NCI-H345 treated with DMSO at 0.1 percent for 48 hours (cell line): ENCODE results near the gene SPINK13.
A peak's percentile ranks its signal among the peaks of the same experiment; 100 is the strongest.

Experiments
- DNase-seq: peaks from one replicate; lab custom pipeline; 2025; ENCODE audit not compliant: unreplicated experiment; lab: John Stamatoyannopoulos, UW

Gene SPINK13

DNA sequence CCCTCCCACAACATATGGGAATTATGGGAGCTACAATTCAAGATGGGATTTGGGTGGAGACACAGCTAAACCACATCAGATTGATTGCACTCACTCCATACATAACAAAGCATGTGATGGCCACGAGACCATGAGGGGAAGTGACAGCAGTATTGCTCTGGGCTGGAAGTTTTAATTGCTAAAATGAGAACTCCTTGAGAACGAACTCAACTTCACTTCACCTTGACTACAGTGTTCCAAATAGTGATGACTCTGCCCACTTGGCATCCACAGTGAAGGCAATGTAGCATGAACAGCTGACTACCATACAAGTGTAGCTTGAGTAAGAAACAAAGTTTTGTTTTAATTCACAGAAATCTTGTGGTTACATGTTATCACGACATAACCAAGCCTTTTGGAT, 42.9 kb downstream of the SPINK13 start:
- no peak for DNase-seq

DNA sequence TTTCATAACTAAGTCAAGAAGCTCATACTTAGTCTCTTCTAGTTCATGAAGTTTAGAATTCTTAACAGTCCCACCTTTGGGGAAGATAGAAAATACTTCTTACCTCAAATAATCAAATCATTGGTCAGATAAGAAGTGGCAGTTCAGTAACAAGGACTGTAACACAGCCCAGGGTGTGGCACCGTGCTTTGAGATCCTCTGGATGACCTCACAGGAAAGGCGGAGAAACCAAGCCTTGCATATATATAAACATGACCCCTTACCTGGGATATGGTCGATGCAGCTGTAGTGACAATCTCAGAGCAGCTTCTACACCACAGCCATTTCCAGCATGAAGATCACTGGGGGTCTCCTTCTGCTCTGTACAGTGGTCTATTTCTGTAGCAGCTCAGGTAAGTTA, 43.6 kb downstream of the SPINK13 start, which contains the start of gene SPINK7:
Gene SPINK7 (plus strand): TSS at position 271 of the 400 bp plus-strand sequence. CDS start 61 bp downstream, at position 332.
- DNase-seq, result no peak

- no peak for DNase-seq
Measured at GRCh38 chr5:148314187-148314586, 45.6 kb downstream of the SPINK13 start.

GRCh38 chr5:148314731-148315130, 46.1 kb downstream of the SPINK13 start:
- DNase-seq, result no peak

DNA sequence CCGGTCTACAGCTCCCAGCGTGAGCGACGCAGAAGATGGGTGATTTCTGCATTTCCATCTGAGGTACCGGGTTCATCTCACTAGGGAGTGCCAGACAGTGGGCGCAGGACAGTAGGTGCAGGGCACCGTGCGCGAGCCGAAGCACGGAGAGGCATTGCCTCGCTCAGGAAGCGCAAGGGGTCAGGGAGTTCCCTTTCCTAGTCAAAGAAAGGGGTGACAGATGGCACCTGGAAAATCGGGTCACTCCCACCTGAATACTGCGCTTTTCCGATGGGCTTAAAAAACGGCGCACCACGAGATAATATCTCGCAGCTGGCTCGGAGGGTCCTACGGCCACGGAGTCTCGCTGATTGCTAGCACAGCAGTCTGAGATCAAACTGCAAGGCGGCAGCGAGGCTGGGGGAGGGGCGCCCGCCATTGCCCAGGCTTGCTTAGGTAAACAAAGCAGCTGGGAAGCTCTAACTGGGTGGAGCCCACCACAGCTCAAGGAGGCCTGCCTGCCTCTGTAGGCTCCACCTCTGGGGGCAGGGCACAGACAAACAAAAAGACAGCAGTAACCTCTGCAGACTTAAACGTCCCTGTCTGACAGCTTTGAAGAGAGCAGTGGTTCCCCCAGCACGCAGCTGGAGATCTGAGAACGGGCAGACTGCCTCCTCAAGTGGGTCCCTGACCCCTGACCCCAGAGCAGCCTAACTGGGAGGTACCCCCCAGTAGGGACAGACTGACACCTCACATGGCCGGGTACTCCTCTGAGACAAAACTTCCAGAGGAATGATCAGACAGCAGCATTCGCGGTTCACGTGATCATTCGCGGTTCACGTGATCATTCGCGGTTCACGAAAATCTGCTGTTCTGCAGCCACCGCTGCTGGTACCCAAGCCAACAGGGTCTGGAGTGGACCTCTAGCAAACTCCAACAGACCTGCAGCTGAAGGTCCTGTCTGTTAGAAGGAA, 51.7 kb downstream of the SPINK13 start:
- peak; percentile 44 for DNase-seq

DNA sequence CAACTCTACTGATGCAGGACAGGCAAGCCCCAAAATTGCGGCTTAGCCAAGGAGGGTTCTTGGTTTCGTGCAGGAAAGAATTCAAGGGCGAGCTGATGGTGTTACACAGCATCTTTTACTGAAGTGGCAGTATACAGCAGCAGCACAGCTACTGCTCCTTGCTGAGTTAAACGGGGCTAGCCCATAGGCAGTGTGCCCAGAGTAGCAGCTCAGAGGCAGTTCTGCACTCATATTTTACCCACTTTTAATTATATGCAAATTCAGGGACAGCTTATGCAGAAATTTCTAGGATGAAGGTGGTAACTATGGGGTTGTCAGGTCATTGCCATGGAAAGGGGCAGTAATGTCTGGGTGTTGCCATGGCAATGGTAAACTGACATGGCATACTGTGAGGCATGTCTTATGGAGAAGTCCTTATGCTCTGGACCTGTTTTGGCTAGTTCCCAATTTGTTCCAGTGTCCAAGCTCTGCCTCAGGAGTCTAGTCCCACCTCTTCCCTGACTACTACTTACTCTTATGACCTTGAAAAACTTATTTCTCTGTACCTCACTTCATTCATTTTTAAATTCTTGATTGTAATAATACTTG, 64.8 kb downstream of the SPINK13 start:
- DNase-seq, result no peak

DNA sequence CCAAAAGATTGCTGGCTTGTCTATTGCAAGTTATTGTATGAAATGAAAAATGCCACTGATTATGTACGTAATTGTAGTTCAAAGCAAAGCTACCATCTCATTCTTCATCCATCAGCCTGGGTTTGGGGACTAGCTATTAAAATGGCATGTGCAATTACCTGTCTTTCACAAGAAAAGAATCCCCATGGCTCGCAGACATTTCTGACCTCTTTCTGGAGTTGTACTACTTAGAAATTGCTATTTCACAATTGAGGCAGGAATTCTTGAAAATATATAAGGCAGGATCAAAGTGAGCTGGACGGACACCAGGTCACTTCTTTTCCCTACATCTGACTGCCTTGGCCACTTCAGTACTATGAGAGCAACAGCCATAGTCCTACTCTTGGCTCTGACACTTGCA, 66.7 kb downstream of the SPINK13 start, which contains the start of gene SPINK9:
Gene SPINK9 (plus strand): TSS at position 301 of the 400 bp plus-strand sequence. CDS start 55 bp downstream, at position 356.
- no peak for DNase-seq
